ENCODE results near the gene TRRAP. TPM values are rescaled to one million over a fixed set of nuclear protein-coding genes. Genes with fewer than 3 reads are reported as not detected.

Gene TRRAP
- polyA plus RNA-seq, 1 donor (not counting 4 experiments of a cell fraction or from before 2014, with no cell fraction given) = 6.1 TPM

GRCh38 chr7:98866351-98866750, 12.0 kb upstream of the TRRAP start:
- Histone ChIP-seq H3K9me3 (ENCODE audit: control insufficient read depth, low read depth, low read length) (no peaks in the 10 kb centered on the region), H2AFZ (ENCODE audit: control insufficient read depth, low read length) (no peak overlapping the region), H3K27ac (ENCODE audit: control insufficient read depth, insufficient read depth, low read length) (no peak overlapping the region), H3K9ac (ENCODE audit: control insufficient read depth, extremely low read depth, insufficient read depth, low read length) (no peak overlapping the region), H3K27me3 (ENCODE audit: control insufficient read depth, extremely low read depth, insufficient read depth, low read length) (peaks cover 38% of the 10 kb centered on the region), H3K4me1 (ENCODE audit: control insufficient read depth, extremely low read depth, insufficient read depth, low read length) (no peaks in the 10 kb centered on the region), H3K9me1 (ENCODE audit: control insufficient read depth, extremely low read depth, insufficient read depth, low read length) (no peaks in the 10 kb centered on the region), H4K20me1 (ENCODE audit: control insufficient read depth, extremely low read depth, insufficient read depth, low read length) (no peaks in the 10 kb centered on the region), H3K4me3 (ENCODE audit: control insufficient read depth in 2 of 3, extremely low read depth in 1 of 3, insufficient read depth in 2 of 3, low read depth in 1 of 3, low read length in 3 of 3) (no peak overlapping the region), H3K36me3 (ENCODE audit: control insufficient read depth in 2 of 2, extremely low read depth in 1 of 2, insufficient read depth in 2 of 2, low read length in 2 of 2) (no peaks in the 10 kb centered on the region), H3K4me2 (ENCODE audit: control insufficient read depth, extremely low read depth, insufficient read depth, low read depth, low read length) (no peak overlapping the region), H3K79me2 (ENCODE audit: control insufficient read depth, insufficient read depth, low read length) (no peaks in the 10 kb centered on the region)
- dilution Hi-C loops (cut with MboI; ENCODE audit: extremely low pct_ligation_motif_present, low sequenced_read_pairs) = no loop called here
- DNase-seq (ENCODE audit: low read depth, low spot score) = no peak
- TF ChIP-seq CTCF (optimal IDR thresholded peaks at IDR 0.05 in 1 of 3, IDR thresholded peaks at IDR 0.05 in 1 of 3, conservative IDR thresholded peaks at IDR 0.05 in 1 of 3; ENCODE audit: extremely low read depth in 1 of 3, insufficient read depth in 2 of 3, low read length in 3 of 3) = no peak
- TF ChIP-seq EZH2 (IDR thresholded peaks at IDR 0.05; ENCODE audit: low read length) = no peak
- FAIRE-seq = no peak

- no peak for TF ChIP-seq EZH2 (IDR thresholded peaks at IDR 0.05; ENCODE audit: low read length)
- no peak for TF ChIP-seq CTCF (optimal IDR thresholded peaks at IDR 0.05 in 1 of 3, IDR thresholded peaks at IDR 0.05 in 1 of 3, conservative IDR thresholded peaks at IDR 0.05 in 1 of 3; ENCODE audit: extremely low read depth in 1 of 3, insufficient read depth in 2 of 3, low read length in 3 of 3)
- FAIRE-seq = no peak
- Histone ChIP-seq H2AFZ (ENCODE audit: control insufficient read depth, low read length) (no peak overlapping the region), H3K9me3 (ENCODE audit: control insufficient read depth, low read depth, low read length) (no peaks in the 10 kb centered on the region), H3K36me3 (ENCODE audit: control insufficient read depth in 2 of 2, extremely low read depth in 1 of 2, insufficient read depth in 2 of 2, low read length in 2 of 2) (no peaks in the 10 kb centered on the region), H3K4me3 (ENCODE audit: control insufficient read depth in 2 of 3, extremely low read depth in 1 of 3, insufficient read depth in 2 of 3, low read depth in 1 of 3, low read length in 3 of 3) (no peak overlapping the region), H3K27me3 (ENCODE audit: control insufficient read depth, extremely low read depth, insufficient read depth, low read length) (peaks cover 38% of the 10 kb centered on the region), H3K9ac (ENCODE audit: control insufficient read depth, extremely low read depth, insufficient read depth, low read length) (no peak overlapping the region), H3K4me1 (ENCODE audit: control insufficient read depth, extremely low read depth, insufficient read depth, low read length) (no peaks in the 10 kb centered on the region), H3K79me2 (ENCODE audit: control insufficient read depth, insufficient read depth, low read length) (no peaks in the 10 kb centered on the region), H3K4me2 (ENCODE audit: control insufficient read depth, extremely low read depth, insufficient read depth, low read depth, low read length) (no peak overlapping the region), H3K9me1 (ENCODE audit: control insufficient read depth, extremely low read depth, insufficient read depth, low read length) (no peaks in the 10 kb centered on the region), H3K27ac (ENCODE audit: control insufficient read depth, insufficient read depth, low read length) (no peak overlapping the region), H4K20me1 (ENCODE audit: control insufficient read depth, extremely low read depth, insufficient read depth, low read length) (no peaks in the 10 kb centered on the region)
- no peak for DNase-seq (ENCODE audit: low read depth, low spot score)
- dilution Hi-C loops (cut with MboI; ENCODE audit: extremely low pct_ligation_motif_present, low sequenced_read_pairs) = no loop called here
Measured at GRCh38 chr7:98866765-98867164, 11.6 kb upstream of the TRRAP start.
